OCI-LY1 (cell line): ENCODE results near the gene TRDMT1.

Source experiments
- H2AFZ ChIP-seq: fragments of 200-600 bp; sonication (generic), shearing (Covaris generic); 2 replicates; pipeline ENCODE4 v1.6.0; 2014; ENCODE audit warnings: antibody characterized with exemption, mild to moderate bottlenecking, low read length
- H3F3A ChIP-seq: fragments of 200-600 bp; sonication (generic), shearing (Covaris generic); 2 replicates; pipeline ENCODE4 v1.6.0; 2014; ENCODE audit warnings: mild to moderate bottlenecking, antibody characterized with exemption, low read length, moderate library complexity; ENCODE audit not compliant: insufficient read depth
- H3K27ac ChIP-seq: fragments of 200-600 bp; sonication (generic); 2 replicates; pipeline ENCODE4 v1.5.1; 2014; ENCODE audit warnings: low read length, mixed run types, mild to moderate bottlenecking, low read depth; ENCODE audit not compliant: poor library complexity, severe bottlenecking
- H3K27me3 ChIP-seq: fragments of 200-600 bp; sonication (generic); 2 replicates; pipeline ENCODE4 v1.6.0; 2014; ENCODE audit warnings: antibody characterized with exemption, mild to moderate bottlenecking, low read length, moderate library complexity; ENCODE audit not compliant: insufficient read depth
- H3K36me3 ChIP-seq: fragments of 200-600 bp; sonication (generic); 2 replicates; pipeline ENCODE4 v1.6.1; 2014; ENCODE audit warnings: mild to moderate bottlenecking, antibody characterized with exemption, low read length, moderate library complexity, mixed read lengths; ENCODE audit not compliant: insufficient read depth
- H3K4me1 ChIP-seq: fragments of 200-600 bp; sonication (generic); 2 replicates; pipeline ENCODE4 v1.5.1; 2014; ENCODE audit warnings: mild to moderate bottlenecking, low read length, moderate library complexity; ENCODE audit not compliant: insufficient read depth, severe bottlenecking
- H3K4me2 ChIP-seq: fragments of 200-600 bp; sonication (generic), shearing (Covaris generic); 2 replicates; pipeline ENCODE4 v1.6.1; 2014; ENCODE audit warnings: low read length
- H3K4me3 ChIP-seq: fragments of 200-600 bp; sonication (generic); 2 replicates; pipeline ENCODE4 v1.5.1; 2014; ENCODE audit warnings: low read length, low read depth, mild to moderate bottlenecking, mixed read lengths; ENCODE audit not compliant: poor library complexity, severe bottlenecking
- H3K79me2 ChIP-seq: fragments of 200-600 bp; shearing (Covaris generic); 2 replicates; pipeline ENCODE4 v1.6.1; 2016; ENCODE audit warnings: mixed run types, low read length, mixed read lengths; ENCODE audit not compliant: insufficient read depth
- H3K9ac ChIP-seq: fragments of 200-600 bp; sonication (generic), shearing (Covaris generic); 2 replicates; pipeline ENCODE4 v1.6.1; 2014; ENCODE audit warnings: mild to moderate bottlenecking, low read length, mixed read lengths
- H3K9me2 ChIP-seq: fragments of 200-600 bp; sonication (generic), shearing (Covaris generic); 2 replicates; pipeline ENCODE4 v1.6.1; 2014; ENCODE audit warnings: low read depth, mild to moderate bottlenecking, low read length, mixed read lengths
- H3K9me3 ChIP-seq: fragments of 200-600 bp; shearing (Covaris generic); 2 replicates; pipeline ENCODE4 v1.6.1; 2014; ENCODE audit warnings: low read length, mixed read lengths
- H4K20me1 ChIP-seq: fragments of 200-600 bp; sonication (generic), shearing (Covaris generic); 2 replicates; pipeline ENCODE4 v1.6.0; 2016; ENCODE audit warnings: mild to moderate bottlenecking, low read length; ENCODE audit not compliant: insufficient read depth
- EZH2 ChIP-seq: fragments of 200-600 bp; sonication (generic), shearing (Covaris generic); IDR thresholded peaks from 2 replicates; pipeline ENCODE4 v1.8.0; 2017; ENCODE audit warnings: borderline replicate concordance, mixed run types, mild to moderate bottlenecking, antibody characterized with exemption, low read length, moderate library complexity, mixed read lengths
- TF ChIP-seq, protein P1 (sequence below): fragments of 200-600 bp; sonication (generic), shearing (Covaris generic); IDR thresholded peaks from 2 replicates; pipeline ENCODE4 v1.5.1; 2017; ENCODE audit warnings: mild to moderate bottlenecking, antibody characterized with exemption, low read length, moderate library complexity, mixed read lengths

The TRDMT1 gene

DNA sequence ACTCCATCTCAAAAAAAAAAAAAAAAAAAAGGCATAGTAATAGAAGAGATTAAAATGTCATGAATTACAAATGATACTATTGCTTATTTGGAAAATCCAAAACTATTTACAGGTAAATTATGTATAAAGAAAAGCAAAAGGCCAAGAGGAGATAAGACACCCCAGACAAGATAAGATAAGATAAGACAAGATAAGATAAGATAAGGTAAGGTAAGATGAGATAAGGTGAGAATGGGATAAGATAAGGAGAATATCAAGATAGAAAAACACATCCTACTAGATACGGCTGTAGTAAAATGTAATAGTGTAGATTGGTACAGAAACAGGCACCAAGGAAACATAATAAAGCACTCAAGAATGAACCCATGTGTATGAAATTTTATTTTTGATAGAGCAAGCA is 47.5 kb upstream of the TRDMT1 start:
- TF ChIP-seq EZH2: no peak
- TF ChIP-seq, protein P1, sequence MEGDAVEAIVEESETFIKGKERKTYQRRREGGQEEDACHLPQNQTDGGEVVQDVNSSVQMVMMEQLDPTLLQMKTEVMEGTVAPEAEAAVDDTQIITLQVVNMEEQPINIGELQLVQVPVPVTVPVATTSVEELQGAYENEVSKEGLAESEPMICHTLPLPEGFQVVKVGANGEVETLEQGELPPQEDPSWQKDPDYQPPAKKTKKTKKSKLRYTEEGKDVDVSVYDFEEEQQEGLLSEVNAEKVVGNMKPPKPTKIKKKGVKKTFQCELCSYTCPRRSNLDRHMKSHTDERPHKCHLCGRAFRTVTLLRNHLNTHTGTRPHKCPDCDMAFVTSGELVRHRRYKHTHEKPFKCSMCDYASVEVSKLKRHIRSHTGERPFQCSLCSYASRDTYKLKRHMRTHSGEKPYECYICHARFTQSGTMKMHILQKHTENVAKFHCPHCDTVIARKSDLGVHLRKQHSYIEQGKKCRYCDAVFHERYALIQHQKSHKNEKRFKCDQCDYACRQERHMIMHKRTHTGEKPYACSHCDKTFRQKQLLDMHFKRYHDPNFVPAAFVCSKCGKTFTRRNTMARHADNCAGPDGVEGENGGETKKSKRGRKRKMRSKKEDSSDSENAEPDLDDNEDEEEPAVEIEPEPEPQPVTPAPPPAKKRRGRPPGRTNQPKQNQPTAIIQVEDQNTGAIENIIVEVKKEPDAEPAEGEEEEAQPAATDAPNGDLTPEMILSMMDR: no peak

DNA sequence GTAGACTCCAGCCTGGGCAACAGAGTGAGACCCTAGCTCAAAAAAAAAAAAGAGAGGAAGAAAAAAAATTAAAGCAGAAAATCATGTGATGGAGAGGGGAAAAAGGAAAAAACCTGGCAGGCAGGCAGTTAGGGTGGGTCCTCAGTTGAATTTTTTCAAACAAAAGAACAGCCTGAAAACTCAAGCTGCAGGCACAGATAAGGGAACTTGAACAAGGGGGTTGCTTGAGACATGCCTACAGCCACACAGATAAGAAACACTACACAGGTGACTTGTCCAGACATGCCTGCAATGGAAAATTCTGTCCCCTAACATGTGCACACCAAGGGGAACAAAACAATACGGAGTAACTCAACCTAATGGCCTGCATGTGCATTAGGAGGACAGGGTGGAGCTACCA is 45.7 kb upstream of the TRDMT1 start:
- Histone ChIP-seq H3K9me2 (no peaks in the 10 kb centered on the region), H3K27ac (no peak overlapping the region), H3K4me1 (no peaks in the 10 kb centered on the region), H3K79me2 (no peaks in the 10 kb centered on the region), H4K20me1 (no peaks in the 10 kb centered on the region), H3K4me3 (no peak overlapping the region), H3K4me2 (no peak overlapping the region), H3K9ac (no peak overlapping the region), H2AFZ (no peak overlapping the region), H3K9me3 (no peaks in the 10 kb centered on the region), H3K27me3 (no peaks in the 10 kb centered on the region), H3F3A (no peaks in the 10 kb centered on the region), H3K36me3 (no peaks in the 10 kb centered on the region)
- no peak for TF ChIP-seq EZH2
- TF ChIP-seq, protein P1: no peak

More for the DNA sequence above, 47.5 kb upstream of the TRDMT1 start:
- H3K4me2 ChIP-seq: no peak overlapping the region
- H3K27ac ChIP-seq: no peak overlapping the region
- no peaks in the 10 kb centered on the region for H3K36me3 ChIP-seq
- no peaks in the 10 kb centered on the region for H3K9me3 ChIP-seq
- no peak overlapping the region for H2AFZ ChIP-seq
- no peaks in the 10 kb centered on the region for H3F3A ChIP-seq
- H3K9me2 ChIP-seq: no peaks in the 10 kb centered on the region
- H3K79me2 ChIP-seq: no peaks in the 10 kb centered on the region
- H3K4me1 ChIP-seq: no peaks in the 10 kb centered on the region
- no peaks in the 10 kb centered on the region for H4K20me1 ChIP-seq
- H3K9ac ChIP-seq: no peak overlapping the region
- no peak overlapping the region for H3K4me3 ChIP-seq
- no peaks in the 10 kb centered on the region for H3K27me3 ChIP-seq

GRCh38 chr10:17244700-17245365 is 43.4 kb upstream of the TRDMT1 start:
- no peaks in the 10 kb centered on the region for H3K9me3 ChIP-seq
- no peaks in the 10 kb centered on the region for H3F3A ChIP-seq
- no peaks in the 10 kb centered on the region for H3K79me2 ChIP-seq
- H3K9ac ChIP-seq: no peak overlapping the region
- no peaks in the 10 kb centered on the region for H3K36me3 ChIP-seq
- no peaks in the 10 kb centered on the region for H4K20me1 ChIP-seq
- H3K27me3 ChIP-seq: no peaks in the 10 kb centered on the region
- no peak overlapping the region for H2AFZ ChIP-seq
- H3K9me2 ChIP-seq: no peaks in the 10 kb centered on the region
- H3K4me1 ChIP-seq: no peaks in the 10 kb centered on the region
- no peak overlapping the region for H3K4me2 ChIP-seq
- H3K27ac ChIP-seq: no peak overlapping the region
- no peak overlapping the region for H3K4me3 ChIP-seq
- TF ChIP-seq EZH2: no peak
- TF ChIP-seq, protein P1: no peak
